Aorta (tissue), 5 donors: ENCODE measurements around the gene GABARAPL2. TPM values are rescaled to one million over a fixed set of nuclear protein-coding genes. Genes with fewer than 3 reads are reported as not detected.
A peak's percentile ranks its signal among the peaks of the same experiment; 100 is the strongest.
"Not testable (repeated sequence)": the region's sequence is repeated elsewhere in the genome, so short reads cannot be mapped to it uniquely, and the experiment has no call there.

Source experiments
- ATAC-seq: fragments of 200-7000 bp; cut with Tn5 transposase; one replicate; pipeline ENCODE4 v1.9.1; 2022; ENCODE audit warnings: moderate library complexity; ENCODE audit not compliant: low FRiP score
- DNase-seq, 2 donors: peaks; one replicate each; pipeline ENCODE4 v3.0.0-alpha.2; 2020
- H3K27ac ChIP-seq, 2 donors: one replicate each; pipeline ENCODE4 v1.5.1; 2013; ENCODE audit warnings: low read length in 2 of 2, mild to moderate bottlenecking in 2 of 2, moderate library complexity in 2 of 2, control low read depth in 1 of 2, inconsistent platforms in 1 of 2, low read depth in 1 of 2
- H3K27me3 ChIP-seq, 2 donors: one replicate each; pipeline ENCODE4 v1.6.1; 2013; ENCODE audit warnings: control low read depth in 1 of 2, low read length in 1 of 2, mild to moderate bottlenecking in 1 of 2, moderate library complexity in 1 of 2; ENCODE audit not compliant: insufficient read depth in 2 of 2, control insufficient read depth in 1 of 2
- H3K36me3 ChIP-seq, 2 donors: one replicate each; pipeline ENCODE4 v1.6.1; 2013; ENCODE audit warnings: control low read depth in 1 of 2, low read length in 1 of 2, mild to moderate bottlenecking in 1 of 2; ENCODE audit not compliant: insufficient read depth in 2 of 2, control insufficient read depth in 1 of 2
- H3K4me1 ChIP-seq, 2 donors: one replicate each; pipeline ENCODE4 v1.6.1; 2013; ENCODE audit warnings: low read length in 2 of 2, control low read depth in 1 of 2, mild to moderate bottlenecking in 1 of 2, moderate library complexity in 1 of 2; ENCODE audit not compliant: insufficient read depth in 2 of 2, control insufficient read depth in 1 of 2
- H3K4me3 ChIP-seq, 2 donors: one replicate each; pipeline ENCODE4 v1.5.1; 2013; ENCODE audit warnings: low read length in 2 of 2, control low read depth in 1 of 2, mild to moderate bottlenecking in 1 of 2
- H3K9me3 ChIP-seq: one replicate; pipeline ENCODE4 v1.6.1; 2013; ENCODE audit warnings: mild to moderate bottlenecking, low read length; ENCODE audit not compliant: control insufficient read depth
- WGBS, 2 donors: extraction: QIAGEN DNeasy Blood & Tissue Kit; methylation state at CpG; one replicate each; pipeline ENCODE4 v1.1.7; 2013; 5-methylcytosine and 5-hydroxymethylcytosine counted together
- intact Hi-C, 2 donors: fragments of 100-400 bp; cut with DNase I; formaldehyde crosslinking; loops; one replicate each; pipeline versions ENCODE4 v1.14.2 to v1.15.0; 2022
- polyA plus RNA-seq, 2 donors: library from polyadenylated mRNA; stranded (reverse); fragments of 200-250 nt; gene quantifications; one replicate each; pipeline ENCODE4 v1.2.3, GENCODE V29; 2013
- total RNA-seq, 2 donors: library from RNA; stranded (reverse); fragmentation: NEBNext Ultra II Directional; extraction: Animal tissue kit (Norgen Biotek cat#: 25700); gene quantifications; one replicate each; pipeline ENCODE4 v1.2.1, GENCODE V29; 2021
- donor health status: healthy with polysubstance abuse.
- donor health status: Bipolar disorder and iron deficiency.
- donor health status: DM: no; HTN: no; CAD: no.
- donor health status: DM: no; HTN: no; CAD: no.
- donor health status: DM: yes; HTN: yes; CAD: no.

Gene GABARAPL2
- total and polyA plus RNA-seq, 4 donors: 106 to 237 (median 176) TPM

DNA sequence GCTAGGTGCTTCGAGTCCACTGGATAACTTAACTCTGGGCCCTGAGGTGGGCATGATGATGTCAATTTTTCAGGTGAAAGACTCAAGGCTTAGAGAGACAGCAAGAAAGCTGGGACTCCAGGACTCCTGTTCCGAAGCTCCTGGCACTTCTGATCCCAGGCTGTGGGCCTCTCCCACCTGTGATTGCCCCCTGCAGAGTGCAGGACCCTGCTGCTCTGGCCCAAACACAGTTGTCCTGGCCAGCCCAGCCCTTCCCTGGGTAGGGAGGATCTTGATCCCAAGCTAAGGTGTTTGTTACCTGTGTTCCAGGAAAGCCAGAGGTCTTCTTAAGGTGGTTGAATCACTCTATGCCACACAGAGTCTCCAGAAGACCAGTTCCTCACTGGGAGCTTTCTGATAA, 33.4 kb upstream of the GABARAPL2 start:
- no peaks in the 10 kb centered on the region for H3K36me3 ChIP-seq
- H3K9me3 ChIP-seq: no peaks in the 10 kb centered on the region
- 90 to 93% methylated on average over 2 of the region's 2 CpGs for WGBS, 2 donors
- ATAC-seq: no peak
- intact Hi-C loops: no loop called here
- H3K4me1 ChIP-seq: no peaks in the 10 kb centered on the region
- no peak overlapping the region for H3K4me3 ChIP-seq
- peak; percentile 7 to 38 for DNase-seq
- no peaks in the 10 kb centered on the region for H3K27me3 ChIP-seq
- H3K27ac ChIP-seq: no peak overlapping the region

DNA sequence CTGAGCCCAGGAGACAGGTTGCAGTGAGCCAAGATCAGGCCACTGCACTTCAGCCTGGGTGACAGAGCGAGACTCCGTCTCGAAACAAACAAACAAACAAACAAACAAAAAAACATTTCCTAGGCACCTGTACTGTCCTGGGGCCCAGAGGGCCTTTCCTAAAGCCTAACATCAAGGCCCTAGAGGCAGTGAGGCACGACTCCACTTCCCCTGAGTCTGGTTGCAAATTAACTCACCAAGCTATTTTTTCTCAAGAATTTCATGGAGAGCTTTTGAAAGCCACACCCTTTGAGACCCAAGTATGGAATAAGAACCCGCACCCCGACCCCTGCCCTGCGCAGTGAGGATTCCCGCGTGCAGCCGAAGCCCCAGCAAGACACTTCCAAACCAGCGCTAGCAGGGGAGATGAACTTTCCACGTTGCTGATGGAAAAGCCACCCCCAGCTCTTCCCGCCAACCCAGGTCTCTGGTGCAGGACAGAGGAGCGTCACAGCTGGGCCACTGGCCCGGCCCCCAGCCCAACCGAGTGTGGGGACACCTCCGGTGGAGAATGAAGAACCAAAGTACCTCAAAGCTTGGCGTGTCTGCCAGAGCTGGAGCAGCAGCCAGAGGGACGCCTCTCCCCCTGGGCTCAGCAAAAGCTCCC, 31.5 kb upstream of the GABARAPL2 start:
- ATAC-seq (no peak), DNase-seq (peak in 1 of 2 donors; percentile 43)
- no peaks in the 10 kb centered on the region for H3K4me1 ChIP-seq
- no peak overlapping the region for H3K4me3 ChIP-seq
- no peaks in the 10 kb centered on the region for H3K36me3 ChIP-seq
- H3K27ac ChIP-seq: no peak overlapping the region
- no peaks in the 10 kb centered on the region for H3K27me3 ChIP-seq
- intact Hi-C loops: no loop called here
- WGBS, 2 donors: 74 to 75% methylated on average over 19 of the region's 19 CpGs
- no peaks in the 10 kb centered on the region for H3K9me3 ChIP-seq

DNA sequence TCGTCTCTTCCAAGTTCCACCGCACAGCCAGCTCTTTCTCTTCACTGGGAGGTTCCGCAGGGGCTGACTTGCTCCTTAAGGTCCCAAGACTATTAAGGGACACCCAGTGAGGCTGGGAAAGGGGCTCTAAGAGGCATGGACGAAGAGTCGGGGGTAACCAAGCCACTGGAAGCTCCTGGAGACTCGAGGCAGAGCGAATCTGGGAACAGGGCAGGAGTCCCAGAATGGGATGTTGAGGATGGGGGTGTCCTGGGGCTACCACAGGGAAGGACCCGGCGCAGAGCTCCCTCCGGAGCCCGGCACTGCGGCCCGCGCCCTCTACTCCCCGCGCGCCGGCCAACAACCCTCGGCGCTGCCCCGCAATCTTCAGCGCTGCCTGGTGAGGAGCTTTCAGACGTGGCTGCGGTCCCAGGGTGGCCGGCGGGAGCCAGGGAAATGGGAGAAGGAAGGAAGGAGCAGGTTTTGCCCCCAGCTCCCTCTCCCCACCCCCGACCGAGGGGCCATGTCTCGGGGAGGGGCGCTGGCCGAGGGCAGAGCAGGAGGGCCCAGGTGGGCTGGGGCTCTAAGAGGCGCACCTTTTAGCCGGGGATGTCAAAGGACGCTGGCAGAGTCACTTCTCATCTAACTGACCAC, 30.9 kb upstream of the GABARAPL2 start:
- H3K4me1 ChIP-seq: no peaks in the 10 kb centered on the region
- ATAC-seq (peak; percentile 56), DNase-seq (peak in 1 of 2 donors; percentile 19)
- no peaks in the 10 kb centered on the region for H3K9me3 ChIP-seq
- intact Hi-C loops: no loop called here
- WGBS, 2 donors: 54 to 55% methylated on average over 34 of the region's 34 CpGs
- H3K36me3 ChIP-seq: no peaks in the 10 kb centered on the region
- H3K27me3 ChIP-seq: no peaks in the 10 kb centered on the region
- no peak overlapping the region for H3K27ac ChIP-seq
- no peak overlapping the region for H3K4me3 ChIP-seq

DNA sequence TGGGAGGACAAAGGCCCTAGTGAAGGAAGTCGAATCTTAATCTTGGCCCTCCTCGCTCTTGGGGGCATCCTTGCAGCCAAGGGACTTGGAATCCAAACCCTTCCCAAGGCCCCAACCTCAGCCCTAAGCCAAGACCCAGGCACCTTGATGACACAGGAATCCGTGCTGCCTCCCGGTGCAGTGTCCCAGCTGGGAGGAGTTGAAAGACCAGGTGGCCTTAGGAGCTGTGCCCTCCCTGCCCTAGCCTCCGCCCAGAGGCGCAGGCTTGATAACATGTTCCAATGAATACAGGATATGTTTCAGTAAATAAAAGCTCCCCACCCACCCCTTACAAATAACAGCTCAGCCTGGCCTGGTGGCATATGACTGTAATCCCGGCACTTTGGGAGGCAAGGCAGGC, 30.3 kb upstream of the GABARAPL2 start, which contains the start of gene CHST5:
CHST5 (minus strand) TSS at position 208 of the 400 bp plus-strand sequence. CDS start 5,724 bp downstream, outside the sequence.
- Histone ChIP-seq H3K4me3 (no peak within 1 kb of the TSS), H3K4me1 (no peaks in the 10 kb centered on the region), H3K9me3 (no peaks in the 10 kb centered on the region), H3K27me3 (no peaks in the 10 kb centered on the region), H3K36me3 (no peaks in the 10 kb centered on the region), H3K27ac (no peak within 1 kb of the TSS)
- intact Hi-C loops: no loop called here
- 95 to 97% methylated on average over 7 of the region's 7 CpGs for WGBS, 2 donors
- ATAC-seq: no peak
- peak in 1 of 2 donors; percentile 6 for DNase-seq

DNA sequence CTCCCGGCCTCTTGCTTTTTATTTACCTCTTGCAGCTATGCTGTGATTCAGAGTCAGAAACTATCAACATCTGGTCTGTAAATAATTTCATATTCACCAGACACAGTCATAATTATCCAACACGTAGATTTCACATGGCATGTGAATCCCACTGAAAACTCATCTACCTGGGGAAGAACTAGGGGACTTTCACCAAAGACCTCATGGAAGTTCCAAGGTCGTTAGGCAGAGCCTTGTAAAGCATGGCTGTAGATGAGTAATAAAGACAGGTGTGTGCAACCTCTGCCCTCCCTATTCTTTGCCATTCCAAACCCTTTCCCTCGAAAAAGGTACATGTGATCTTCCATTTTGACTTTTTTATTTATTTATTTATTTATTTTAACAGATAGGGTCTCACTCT, 28.4 kb upstream of the GABARAPL2 start:
- DNase-seq (no peak), ATAC-seq (no peak)
- no peaks in the 10 kb centered on the region for H3K9me3 ChIP-seq
- 95% methylated on average over 4 of the region's 4 CpGs for WGBS, 2 donors
- intact Hi-C loops: no loop called here
- H3K4me1 ChIP-seq: no peaks in the 10 kb centered on the region
- no peaks in the 10 kb centered on the region for H3K27me3 ChIP-seq
- no peak overlapping the region for H3K4me3 ChIP-seq
- no peaks in the 10 kb centered on the region for H3K36me3 ChIP-seq
- H3K27ac ChIP-seq: no peak overlapping the region

DNA sequence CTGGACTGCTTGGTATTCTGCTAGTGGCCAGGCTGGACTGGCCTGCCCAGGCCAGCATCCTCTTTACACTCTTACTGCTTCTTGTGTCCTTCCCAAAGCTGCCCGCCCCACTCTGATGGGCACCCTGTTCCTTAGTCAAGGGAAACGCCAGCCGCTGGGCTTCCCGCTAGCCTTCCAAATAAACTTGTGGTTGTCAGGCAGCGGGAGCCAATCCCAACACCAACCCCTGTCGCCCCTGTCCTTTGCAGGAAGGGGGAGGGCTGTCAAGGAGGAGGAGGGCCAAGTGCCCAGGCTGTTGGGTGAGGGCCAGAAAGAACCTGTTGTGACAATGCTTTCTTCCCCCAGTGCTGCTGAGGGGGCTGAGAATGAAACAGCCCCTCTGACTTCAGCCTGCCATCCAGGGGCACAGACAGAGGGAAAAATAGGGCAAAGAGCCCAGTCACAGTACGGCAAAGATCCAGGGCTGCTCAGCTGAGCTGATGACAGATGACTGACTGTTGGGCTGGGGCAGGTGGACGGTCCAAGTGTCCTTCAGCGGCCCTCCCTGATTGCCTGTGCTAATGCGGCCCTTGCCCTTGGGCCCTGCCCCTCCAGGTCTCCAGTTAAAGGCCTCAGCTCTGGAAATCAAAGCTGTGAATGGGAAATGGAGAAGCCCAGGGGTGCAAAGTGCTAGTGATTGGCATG, 27.2 kb upstream of the GABARAPL2 start:
- peak in 1 of 2 donors; percentile 44 for DNase-seq
- H3K36me3 ChIP-seq, H3K4me1 ChIP-seq, H3K4me3 ChIP-seq, H3K27me3 ChIP-seq, H3K9me3 ChIP-seq, intact Hi-C loops: not testable (repeated sequence)
- 0 to 6% methylated on average over 2 to 8 of the region's 10 CpGs for WGBS, 2 donors
- peak overlapping the region in 1 of 2 donors; percentile 28 for H3K27ac ChIP-seq
- peak; percentile 58 for ATAC-seq

DNA sequence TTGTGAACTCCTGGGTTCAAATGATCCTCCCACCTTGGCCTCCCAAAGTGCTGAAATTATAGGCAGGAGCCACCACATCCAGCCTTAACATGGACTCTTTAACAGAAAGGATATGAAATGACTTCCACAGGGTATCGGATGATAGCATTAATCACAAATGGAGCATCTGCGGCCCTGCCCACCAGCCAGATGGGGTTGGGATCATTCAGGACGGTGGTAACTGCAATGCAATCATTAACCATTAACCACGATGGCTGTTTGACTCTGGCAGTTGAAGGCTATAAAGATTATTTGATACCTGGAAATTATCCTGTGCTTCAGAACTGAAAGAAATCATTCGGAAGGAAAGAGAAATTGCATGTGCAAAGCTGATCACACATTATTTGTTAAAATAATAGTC, 24.9 kb upstream of the GABARAPL2 start:
- DNase-seq (no peak), ATAC-seq (no peak)
- H3K36me3 ChIP-seq: peaks cover 0 to 3% of the 10 kb centered on the region in 2 donors
- no peaks in the 10 kb centered on the region for H3K9me3 ChIP-seq
- no peak overlapping the region for H3K27ac ChIP-seq
- H3K4me3 ChIP-seq: no peak overlapping the region
- 94 to 96% methylated on average over 5 of the region's 5 CpGs for WGBS, 2 donors
- H3K4me1 ChIP-seq: no peaks in the 10 kb centered on the region
- no peaks in the 10 kb centered on the region for H3K27me3 ChIP-seq
- intact Hi-C loops: no loop called here

DNA sequence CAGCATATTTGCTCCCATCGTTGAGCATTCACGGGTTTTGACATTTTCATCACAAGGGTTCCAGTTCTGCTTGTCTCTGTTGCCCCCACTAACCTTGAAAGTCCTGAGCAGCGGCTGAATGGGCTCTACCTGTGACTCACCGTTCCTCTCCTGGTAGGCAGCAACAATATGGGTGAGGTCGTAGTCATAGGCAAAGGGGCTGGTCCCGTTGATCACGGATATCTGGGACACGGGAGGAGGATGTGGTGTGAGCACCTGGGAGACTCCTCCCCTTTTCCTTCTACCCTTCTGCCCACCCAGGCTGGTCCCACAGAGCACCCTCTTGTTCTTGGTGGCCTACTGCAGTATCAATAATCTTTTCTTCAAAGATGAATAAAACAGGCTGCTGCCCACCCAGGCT, 23.7 kb upstream of the GABARAPL2 start:
- intact Hi-C loops, H3K4me1 ChIP-seq, H3K27me3 ChIP-seq, H3K36me3 ChIP-seq, H3K27ac ChIP-seq, H3K4me3 ChIP-seq, ATAC-seq, H3K9me3 ChIP-seq: not testable (repeated sequence)
- DNase-seq: peak in 1 of 2 donors; percentile 6
- 94 to 95% methylated on average over 8 of the region's 8 CpGs for WGBS, 2 donors
